Left ventricle myocardium superior (tissue), 1 donor: Measurements from ENCODE around the gene BABAM2. TPM values are rescaled to one million over a fixed set of nuclear protein-coding genes. Genes with fewer than 3 reads are reported as not detected.

Experiments used
- ATAC-seq: fragments of 200-7000 bp; cut with Tn5 transposase; one replicate; pipeline ENCODE4 v1.9.1; 2020; ENCODE audit warnings: mild to moderate bottlenecking, moderate library complexity
- DNase-seq: peaks from one replicate; pipeline ENCODE4 v3.0.0-alpha.2; 2020
- intact Hi-C: fragments of 100-400 bp; cut with micrococcal nuclease; formaldehyde crosslinking; loops from one replicate; pipeline ENCODE4 v1.11.0; 2022
- total RNA-seq: library from RNA; stranded (reverse); fragmentation: NEBNext Ultra II Directional; extraction: Animal tissue kit (Norgen Biotek cat#: 25700); gene quantifications from one replicate; pipeline ENCODE4 v1.2.1, GENCODE V29; 2021
- donor health status: DM: no; HTN: yes; CAD: no; lungs with severe emphysema.

Gene BABAM2
- total RNA-seq, 1 donor from 2014 or later = 56.8 TPM

GRCh38 chr2:28336982-28337627, 446.6 kb downstream of the BABAM2 start:
- DNase-seq = no peak
- ATAC-seq = no peak
- intact Hi-C loops = no loop called here

DNA sequence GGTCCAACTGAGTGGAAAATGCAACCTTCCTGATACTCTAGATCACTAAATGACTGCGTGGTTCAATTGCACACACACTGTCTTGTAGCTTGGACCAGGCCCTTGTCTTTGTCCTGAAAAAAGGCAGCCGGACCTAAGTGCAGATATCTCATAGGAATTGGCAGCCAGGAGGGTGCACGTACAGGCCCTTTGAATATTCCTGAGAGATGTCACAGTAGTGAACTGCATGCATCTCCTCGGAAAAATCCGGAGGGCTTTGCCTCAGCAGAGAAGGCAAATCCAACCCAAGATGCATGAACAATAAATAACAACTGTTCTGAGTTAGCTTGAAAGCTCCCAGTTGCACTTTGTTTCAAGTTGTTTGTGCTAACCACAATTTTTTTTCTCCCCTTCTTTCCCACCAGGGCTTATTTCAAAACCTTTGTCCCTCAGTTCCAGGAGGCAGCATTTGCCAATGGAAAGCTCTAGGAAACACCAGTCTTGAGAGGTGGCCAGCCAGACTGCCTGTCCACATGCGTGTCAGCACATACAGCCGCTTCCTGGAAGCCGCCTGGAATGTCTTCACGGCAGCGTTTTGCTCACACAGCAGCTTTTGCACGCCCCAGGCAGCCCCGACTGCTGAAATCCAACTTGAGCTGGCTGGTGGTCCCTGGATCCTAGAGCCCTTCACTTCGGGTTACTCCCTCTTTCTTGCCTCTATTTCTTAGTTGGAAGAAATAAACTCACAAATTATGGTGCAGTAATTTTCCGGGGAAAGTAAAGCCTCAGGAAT, 447.7 kb downstream of the BABAM2 start:
- DNase-seq (peak; percentile 81), ATAC-seq (peak; percentile 50)
- intact Hi-C loops = no loop called here

DNA sequence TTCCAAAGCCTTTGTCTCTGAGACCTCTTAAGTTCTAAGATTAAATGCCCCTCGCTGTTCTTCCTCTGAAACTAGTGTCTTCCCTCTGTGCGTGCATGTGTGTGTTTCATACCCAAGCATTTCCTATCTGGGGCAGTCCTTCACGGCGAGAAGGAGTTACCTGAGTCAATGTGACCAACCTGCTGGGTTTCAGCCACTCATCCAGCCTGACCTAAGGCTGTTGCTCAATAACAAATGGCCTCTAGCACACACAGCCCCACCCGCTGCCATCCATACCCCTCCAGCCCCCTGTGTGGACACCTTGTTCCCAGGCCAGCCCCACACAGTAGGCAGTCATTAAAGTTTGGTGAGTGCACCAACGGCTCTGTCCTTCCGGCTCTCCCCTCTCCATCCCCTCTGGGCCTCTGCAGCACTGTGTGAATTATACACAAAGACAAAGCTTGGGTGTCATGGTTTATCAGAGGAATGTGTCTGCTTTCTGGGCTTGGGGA, 448.3 kb downstream of the BABAM2 start:
- intact Hi-C loops = no loop called here
- DNase-seq = no peak
- no peak for ATAC-seq

DNA sequence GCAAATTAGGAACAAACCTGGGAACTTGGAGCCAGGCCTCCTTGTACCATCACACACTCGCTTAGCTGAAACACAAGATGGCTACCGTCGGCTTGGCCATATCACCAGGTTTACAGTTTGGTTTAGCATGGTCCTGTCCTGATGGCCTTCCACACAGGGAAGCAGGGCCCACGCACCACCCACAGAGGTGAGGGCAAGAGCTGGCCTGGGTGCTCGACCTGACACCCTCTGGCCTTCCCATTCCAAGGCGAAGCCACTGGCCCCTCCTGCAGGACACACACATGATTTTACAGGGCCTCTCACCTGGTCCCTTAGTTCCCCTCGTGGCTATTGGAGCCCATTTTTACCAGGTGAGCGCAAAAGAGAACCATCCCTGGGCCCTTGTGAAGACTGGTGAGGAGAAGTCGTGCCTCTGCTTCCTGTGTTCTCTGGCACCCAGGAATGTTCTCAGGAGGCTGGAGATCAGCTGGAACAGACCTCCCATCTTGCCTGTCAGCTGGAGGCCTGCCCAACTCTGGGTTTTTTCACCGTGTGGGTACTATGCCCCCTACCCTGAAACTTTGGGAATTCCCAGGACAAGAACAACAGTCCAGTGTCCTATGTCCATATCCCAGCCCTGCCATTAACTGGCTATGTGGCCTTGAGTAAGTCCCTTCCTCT, 449.1 kb downstream of the BABAM2 start:
- DNase-seq = no peak
- intact Hi-C loops = no loop called here
- no peak for ATAC-seq

- DNase-seq = no peak
- ATAC-seq = no peak
- intact Hi-C loops = no loop called here
Observed at GRCh38 chr2:28340312-28341202, 450.0 kb downstream of the BABAM2 start.

DNA sequence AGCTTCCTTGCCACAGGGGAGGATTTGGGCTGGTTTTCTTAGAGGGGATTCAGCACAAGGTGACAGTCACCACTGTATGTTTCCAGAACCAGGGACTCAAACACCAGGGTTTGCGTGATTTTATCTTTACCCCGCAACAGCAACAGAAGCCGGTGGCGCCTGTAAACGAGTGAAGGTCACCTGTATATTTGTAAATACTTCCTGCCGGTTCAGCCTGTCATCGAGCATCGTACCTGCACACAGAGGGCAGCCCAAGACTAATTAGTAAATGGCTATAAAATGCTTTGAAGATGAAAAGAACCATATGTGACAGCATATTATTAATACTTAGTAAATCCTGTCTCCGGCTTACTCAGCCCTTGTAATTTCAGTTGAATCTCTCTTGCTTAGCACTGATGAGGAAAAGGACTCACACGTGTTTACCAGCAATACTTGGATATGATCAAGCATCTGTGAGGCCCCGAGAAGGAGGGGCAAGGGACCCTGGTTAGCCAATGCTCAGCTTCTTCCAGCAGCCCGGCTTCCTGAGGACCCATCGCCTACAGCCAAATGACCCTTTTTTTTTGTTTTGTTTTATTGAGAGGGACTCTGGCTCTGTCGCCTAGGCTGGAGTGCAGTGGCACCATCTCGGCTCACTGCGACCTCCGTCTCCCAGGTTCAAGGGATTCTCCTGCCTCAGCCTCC, 450.8 kb downstream of the BABAM2 start:
- intact Hi-C loops = no loop called here
- no peak for ATAC-seq
- no peak for DNase-seq

DNA sequence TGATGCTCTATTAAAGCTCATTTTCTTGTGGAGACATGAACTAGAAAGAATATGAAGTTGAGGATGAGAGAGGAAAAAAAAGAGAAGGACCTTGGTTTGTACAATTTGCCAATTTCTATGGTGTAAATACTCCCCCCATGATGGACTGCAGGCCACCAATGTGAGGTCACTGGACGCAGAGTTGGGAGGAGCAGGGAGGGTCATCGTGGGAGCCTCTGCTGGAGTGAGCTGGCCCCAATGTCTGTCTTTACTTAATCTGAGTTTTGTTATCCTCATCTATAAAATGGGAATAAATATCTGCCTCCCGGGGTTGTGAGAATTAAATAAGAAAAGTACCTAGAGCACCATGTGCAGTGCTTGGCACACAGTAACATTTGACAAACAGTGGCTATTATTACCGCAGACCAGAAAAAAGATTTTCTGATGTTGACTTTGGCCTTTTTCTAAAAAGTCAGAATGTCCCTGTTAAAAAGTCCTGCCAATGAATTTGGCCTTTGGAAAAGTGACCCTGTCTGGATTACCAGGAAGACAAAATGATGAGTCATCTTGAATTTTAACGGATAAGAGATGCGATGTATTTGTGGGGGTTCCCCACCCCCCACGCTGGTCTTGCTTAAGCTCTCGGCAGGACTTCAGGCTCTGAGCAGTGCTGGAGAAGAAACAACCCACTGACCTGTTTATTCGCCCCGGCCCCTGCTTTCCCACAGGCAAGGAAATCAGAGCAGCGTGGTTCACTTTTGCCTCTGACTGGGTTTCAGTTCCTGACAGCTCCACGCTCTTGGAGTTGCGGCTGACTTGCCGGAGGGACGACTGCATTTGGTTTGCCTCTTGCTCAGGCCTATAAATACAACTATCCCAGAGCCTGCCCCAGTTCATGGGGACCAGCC, 451.8 kb downstream of the BABAM2 start:
- peak; percentile 58 for ATAC-seq
- DNase-seq = peak; percentile 74
- intact Hi-C loops = no loop called here

GRCh38 chr2:28343184-28343942, 452.8 kb downstream of the BABAM2 start:
- DNase-seq = no peak
- intact Hi-C loops = no loop called here

GRCh38 chr2:28343971-28344715, 453.6 kb downstream of the BABAM2 start:
- DNase-seq = peak; percentile 11
- intact Hi-C loops = no loop called here
- ATAC-seq = no peak

More at GRCh38 chr2:28343184-28343942, 452.8 kb downstream of the BABAM2 start:
- ATAC-seq = no peak

DNA sequence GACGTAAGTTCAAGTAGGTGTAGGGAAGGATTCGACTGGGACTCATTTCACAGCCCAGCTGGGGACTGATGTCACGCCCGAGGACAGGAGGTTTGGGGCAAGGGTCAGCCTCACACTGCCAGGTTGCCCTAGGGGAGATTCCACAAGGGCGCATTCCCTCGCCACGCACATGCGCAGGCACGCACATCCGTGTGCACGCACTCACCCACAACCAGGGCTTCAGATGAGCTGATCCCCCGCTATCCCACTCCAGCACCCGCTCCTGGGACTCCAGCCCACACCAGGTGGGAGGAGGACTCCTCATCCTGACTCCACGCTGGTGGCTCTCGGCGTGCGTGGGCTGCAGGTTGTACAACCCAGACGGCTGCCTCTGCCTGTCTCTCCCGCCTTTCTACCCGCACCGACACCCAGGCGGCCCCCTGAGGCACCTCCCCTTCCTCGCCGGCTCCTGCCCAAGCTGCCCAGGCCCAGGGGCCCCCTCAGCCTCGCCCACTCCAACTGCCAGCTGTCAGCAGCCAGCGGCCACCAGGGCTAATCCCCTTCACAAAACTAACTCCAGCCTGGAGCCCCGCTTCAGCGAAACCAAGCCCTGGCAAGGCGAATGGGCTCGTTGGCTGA, 454.3 kb downstream of the BABAM2 start:
- ATAC-seq (no peak), DNase-seq (peak; percentile 25)
- intact Hi-C loops = no loop called here

- intact Hi-C loops = no loop called here
- DNase-seq (peak; percentile 26), ATAC-seq (no peak)
Observed at GRCh38 chr2:28345619-28346018, 455.1 kb downstream of the BABAM2 start.

- intact Hi-C loops = no loop called here
- peak; percentile 18 for DNase-seq
- no peak for ATAC-seq
Observed at GRCh38 chr2:28346587-28346986, 456.1 kb downstream of the BABAM2 start.

DNA sequence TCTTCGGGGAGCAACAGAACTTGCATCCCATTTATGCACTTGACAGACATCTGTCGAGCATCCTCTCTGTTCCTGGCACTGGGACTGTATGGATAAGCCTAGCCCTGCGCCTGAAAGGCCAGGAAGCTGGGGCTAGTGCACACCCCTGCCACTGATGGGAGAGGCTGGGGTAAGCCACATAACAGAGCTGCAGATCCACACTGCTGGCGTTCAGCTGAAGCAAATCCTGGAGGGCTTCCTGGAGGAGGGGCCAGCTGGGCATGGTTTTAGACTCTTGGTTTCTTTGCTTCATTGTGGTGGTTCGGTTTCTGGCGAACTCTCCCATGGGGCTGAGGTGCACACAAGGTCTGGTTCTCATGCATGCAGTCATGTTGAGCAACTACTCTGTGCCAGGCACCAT, 456.7 kb downstream of the BABAM2 start:
- intact Hi-C loops = no loop called here
- ATAC-seq (no peak), DNase-seq (peak; percentile 12)

GRCh38 chr2:28347596-28347995, 457.1 kb downstream of the BABAM2 start:
- no peak for ATAC-seq
- intact Hi-C loops = no loop called here
- peak; percentile 17 for DNase-seq

DNA sequence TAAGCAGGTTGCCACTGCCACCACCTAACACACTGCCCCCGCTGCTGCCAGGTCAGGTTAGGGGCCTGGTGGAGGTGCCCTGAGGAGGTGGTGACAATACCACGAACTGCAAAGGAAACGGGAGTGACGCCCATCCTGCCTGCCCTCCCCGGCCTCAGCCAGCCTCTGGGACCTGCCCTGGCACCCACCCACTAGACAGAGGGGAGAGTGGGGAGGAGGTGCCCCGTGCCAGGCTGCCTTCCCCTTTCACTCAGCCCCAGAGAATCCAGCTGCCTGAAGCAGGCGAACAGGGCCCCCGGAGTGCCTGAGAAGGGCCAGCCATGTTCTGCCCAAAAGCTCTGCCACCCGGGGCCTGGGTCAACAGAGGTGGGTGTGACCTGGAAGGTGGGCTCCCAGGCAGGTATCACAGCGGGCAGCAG, 457.6 kb downstream of the BABAM2 start:
- DNase-seq (no peak), ATAC-seq (no peak)
- intact Hi-C loops = no loop called here

GRCh38 chr2:28348921-28349320, 458.4 kb downstream of the BABAM2 start:
- intact Hi-C loops = no loop called here
- DNase-seq (no peak), ATAC-seq (no peak)
